ENCODE measurements around the gene TOP2A.
"Not testable (repeated sequence)": the region's sequence is repeated elsewhere in the genome, so short reads cannot be mapped to it uniquely, and the experiment has no call there.

Gene TOP2A

DNA sequence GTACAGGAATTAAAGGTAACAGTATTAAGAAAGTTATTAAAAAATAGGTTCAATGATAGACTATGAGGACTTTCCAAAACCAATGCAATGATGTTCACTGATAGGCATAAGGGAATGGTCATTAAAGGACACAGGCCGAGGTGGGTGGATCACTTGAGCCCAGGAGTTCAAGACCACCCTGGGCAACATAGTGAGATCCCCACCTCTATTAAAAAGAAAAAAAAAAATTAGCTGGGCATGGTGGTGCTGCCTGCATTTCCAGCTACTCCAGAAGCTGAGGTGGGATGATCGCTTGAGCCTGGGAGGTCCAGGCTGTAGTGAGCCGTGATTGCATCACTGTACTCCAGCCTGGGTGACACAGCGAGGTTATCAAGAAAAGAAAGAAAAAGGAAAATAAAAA is 5.9 kb downstream of the TOP2A start:
- no peak overlapping the region for H3K27ac ChIP-seq
- TF ChIP-seq, protein P1, sequence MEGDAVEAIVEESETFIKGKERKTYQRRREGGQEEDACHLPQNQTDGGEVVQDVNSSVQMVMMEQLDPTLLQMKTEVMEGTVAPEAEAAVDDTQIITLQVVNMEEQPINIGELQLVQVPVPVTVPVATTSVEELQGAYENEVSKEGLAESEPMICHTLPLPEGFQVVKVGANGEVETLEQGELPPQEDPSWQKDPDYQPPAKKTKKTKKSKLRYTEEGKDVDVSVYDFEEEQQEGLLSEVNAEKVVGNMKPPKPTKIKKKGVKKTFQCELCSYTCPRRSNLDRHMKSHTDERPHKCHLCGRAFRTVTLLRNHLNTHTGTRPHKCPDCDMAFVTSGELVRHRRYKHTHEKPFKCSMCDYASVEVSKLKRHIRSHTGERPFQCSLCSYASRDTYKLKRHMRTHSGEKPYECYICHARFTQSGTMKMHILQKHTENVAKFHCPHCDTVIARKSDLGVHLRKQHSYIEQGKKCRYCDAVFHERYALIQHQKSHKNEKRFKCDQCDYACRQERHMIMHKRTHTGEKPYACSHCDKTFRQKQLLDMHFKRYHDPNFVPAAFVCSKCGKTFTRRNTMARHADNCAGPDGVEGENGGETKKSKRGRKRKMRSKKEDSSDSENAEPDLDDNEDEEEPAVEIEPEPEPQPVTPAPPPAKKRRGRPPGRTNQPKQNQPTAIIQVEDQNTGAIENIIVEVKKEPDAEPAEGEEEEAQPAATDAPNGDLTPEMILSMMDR (conservative IDR thresholded peaks at IDR 0.05): no peak

DNA sequence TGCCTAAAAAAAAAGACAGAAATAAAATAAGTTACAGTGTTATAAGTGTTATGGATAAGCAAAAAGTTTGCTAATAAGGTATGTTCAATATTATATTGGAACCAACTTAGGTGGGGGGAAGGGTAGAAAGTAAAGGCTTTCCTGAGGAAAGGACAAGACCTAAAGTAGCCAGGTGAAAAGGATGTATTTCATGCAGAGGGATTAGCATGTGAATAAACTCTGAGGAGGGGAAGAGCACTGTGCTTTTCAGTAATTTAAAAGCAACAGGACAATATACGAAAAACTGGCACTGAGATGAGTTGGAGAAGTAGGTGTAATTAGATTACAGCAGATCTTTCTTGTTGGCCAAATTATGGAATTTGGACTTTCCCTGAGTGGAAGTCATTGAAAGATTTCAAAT is 7.6 kb downstream of the TOP2A start:
- H3K27ac ChIP-seq: no peak overlapping the region
- TF ChIP-seq, protein P1 (conservative IDR thresholded peaks at IDR 0.05): no peak

DNA sequence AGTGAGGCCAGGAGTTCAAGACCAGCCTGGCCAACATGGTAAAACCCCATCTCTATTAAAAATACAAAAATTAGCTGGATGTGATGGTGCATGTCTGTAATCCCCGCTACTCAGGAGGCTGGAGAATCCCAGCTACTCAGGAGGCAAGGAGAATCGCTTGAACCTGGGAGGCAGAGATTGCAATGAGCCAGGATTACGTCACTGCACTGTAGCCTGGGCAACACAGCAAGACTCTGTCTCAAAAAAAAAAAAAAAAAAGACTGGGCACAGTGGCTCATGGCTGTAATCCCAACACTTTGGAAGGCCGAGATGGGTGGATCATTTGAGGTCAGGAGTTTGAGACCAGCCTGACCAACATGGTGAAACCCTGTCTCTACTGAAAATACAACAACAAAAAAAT is 8.2 kb downstream of the TOP2A start:
- not testable (repeated sequence) for H3K27ac ChIP-seq

GRCh38 chr17:40407460-40407859 is 10.2 kb downstream of the TOP2A start:
- no peak overlapping the region for H3K27ac ChIP-seq
- TF ChIP-seq, protein P1 (conservative IDR thresholded peaks at IDR 0.05): no peak

DNA sequence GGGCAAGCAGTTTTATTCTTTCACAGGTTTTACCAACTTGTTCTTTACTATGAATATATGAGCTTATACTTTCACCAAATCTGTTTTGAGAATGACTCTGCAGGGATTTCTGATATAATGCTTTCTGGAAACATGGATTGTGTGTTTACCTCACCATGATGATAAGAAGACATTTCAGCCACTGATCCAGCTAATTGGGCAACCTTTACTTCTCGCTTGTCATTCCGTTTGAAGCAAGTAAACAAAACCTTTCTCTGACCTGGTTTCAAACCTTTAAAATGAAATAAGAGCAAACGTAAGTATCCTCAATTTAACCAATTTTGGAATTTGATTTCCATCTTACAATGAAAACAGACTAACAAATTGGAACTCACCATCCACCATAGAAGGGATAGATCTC is 13.7 kb downstream of the TOP2A start:
- no peak overlapping the region for H3K27ac ChIP-seq
- TF ChIP-seq, protein P1 (conservative IDR thresholded peaks at IDR 0.05): no peak

DNA sequence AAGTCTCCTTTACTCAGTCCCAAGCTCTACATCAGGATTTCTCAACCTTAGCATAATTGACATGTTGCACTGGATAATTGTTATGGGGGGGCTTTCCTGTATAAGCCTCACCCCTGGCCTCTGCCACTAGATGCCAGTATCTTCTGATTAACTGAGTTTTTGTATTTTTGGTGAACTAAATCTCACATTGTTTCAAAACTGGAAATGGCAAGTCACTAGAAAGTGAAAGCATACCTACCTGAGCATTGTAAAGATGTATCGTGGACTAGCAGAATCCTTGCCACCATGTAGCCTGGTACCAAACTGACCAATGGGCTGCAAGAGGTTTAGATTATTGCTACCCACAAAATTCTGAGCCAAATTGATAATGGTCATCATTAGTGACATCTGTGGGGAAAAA is 15.0 kb downstream of the TOP2A start:
- TF ChIP-seq, protein P1 (conservative IDR thresholded peaks at IDR 0.05): no peak
- no peak overlapping the region for H3K27ac ChIP-seq

GRCh38 chr17:40399185-40399584 is 18.5 kb downstream of the TOP2A start:
- TF ChIP-seq, protein P1 (conservative IDR thresholded peaks at IDR 0.05): peak; percentile 80
- H3K27ac ChIP-seq: no peak overlapping the region

GRCh38 chr17:40386555-40386954 is 31.1 kb downstream of the TOP2A start:
- H3K27ac ChIP-seq: not testable (repeated sequence)

GRCh38 chr17:40382251-40382650 is 35.4 kb downstream of the TOP2A start:
- no peak overlapping the region for H3K27ac ChIP-seq
- TF ChIP-seq, protein P1 (conservative IDR thresholded peaks at IDR 0.05): no peak
